Activated B cell treated with CpG ODN at 0.5 μM for 24 hours (primary cell): Measurements from ENCODE around the gene IRF1. TPM values are rescaled to one million over a fixed set of nuclear protein-coding genes. Genes with fewer than 3 reads are reported as not detected.
A peak's percentile ranks its signal among the peaks of the same experiment; 100 is the strongest.

ENCODE experiments used
- ATAC-seq: fragments of 200-7000 bp; cut with Tn5 transposase; one replicate; pipeline ENCODE4 v1.10.0; 2021; ENCODE audit warnings: low read depth, mild to moderate bottlenecking, moderate library complexity
- CTCF ChIA-PET: fragments of 350-600 bp; sonication (Branson Sonifier 250); formaldehyde crosslinking; loops from one replicate; lab custom pipeline; 2021; ENCODE audit warnings: antibody characterized with exemption; lab: Charles Lee
- POLR2A ChIA-PET: fragments of 350-600 bp; sonication (Branson Sonifier 250); formaldehyde crosslinking; loops from one replicate; lab custom pipeline; 2021; ENCODE audit warnings: antibody characterized with exemption; lab: Charles Lee
- DNase-seq: peaks from one replicate; pipeline ENCODE4 v3.0.0; 2022
- H3K27ac Mint-ChIP-seq: one replicate; pipeline ENCODE4 v1.8.0; 2020; ENCODE audit warnings: mixed read lengths
- H3K27me3 Mint-ChIP-seq: one replicate; pipeline ENCODE4 v1.8.0; 2021; ENCODE audit warnings: mixed read lengths
- H3K36me3 Mint-ChIP-seq: one replicate; pipeline ENCODE4 v1.8.0; 2021; ENCODE audit warnings: low read depth, mixed read lengths
- H3K4me1 Mint-ChIP-seq: one replicate; pipeline ENCODE4 v1.8.0; 2021; ENCODE audit warnings: mixed read lengths
- H3K4me3 Mint-ChIP-seq: one replicate; pipeline ENCODE4 v1.8.0; 2020; ENCODE audit warnings: mild to moderate bottlenecking, mixed read lengths
- H3K9me3 Mint-ChIP-seq: one replicate; pipeline ENCODE4 v1.8.0; 2020; ENCODE audit warnings: mixed read lengths
- intact Hi-C: fragments of 100-400 bp; cut with micrococcal nuclease; formaldehyde crosslinking; loops from one replicate; pipeline ENCODE4 v1.15.1; 2024
- total RNA-seq: library from RNA; stranded (reverse); gene quantifications from 2 replicates; pipeline ENCODE4 v1.2.3, GENCODE V29; 2022
- TF ChIP-seq, protein P1 (sequence below): fragments of 200-600 bp; IDR thresholded peaks from one replicate; pipeline ENCODE4 v1.8.0; 2022; ENCODE audit warnings: antibody characterized with exemption, mild to moderate bottlenecking

The IRF1 gene
- total RNA-seq, 1 donor from 2014 or later = 134 TPM

DNA sequence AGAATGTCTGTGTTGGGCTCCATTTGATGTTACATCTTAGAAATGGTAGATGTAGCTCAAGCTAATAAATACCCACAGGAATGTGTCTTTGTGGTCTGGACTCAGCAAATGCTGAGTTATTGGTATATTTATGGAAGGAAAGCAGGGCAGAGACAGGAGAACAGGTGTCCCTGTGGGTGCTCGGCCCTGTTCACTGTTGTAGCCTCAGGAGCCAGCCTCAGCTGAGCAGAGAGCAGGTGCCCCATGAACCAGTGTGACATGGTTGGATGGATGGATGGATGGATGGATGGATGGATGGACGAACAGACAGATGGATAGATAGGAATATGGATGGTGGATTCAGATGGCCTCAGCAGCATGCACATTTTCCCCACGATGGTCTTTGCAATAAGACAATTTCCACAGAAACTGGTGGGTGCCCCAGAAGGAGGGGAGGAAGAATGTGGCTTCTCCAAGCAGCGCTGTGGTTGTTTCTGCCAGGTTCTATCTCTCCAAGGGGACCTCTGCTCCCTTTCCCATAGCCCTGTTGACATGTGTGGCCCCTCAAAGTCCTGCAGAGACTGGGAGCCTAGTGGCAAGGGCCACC is 8.2 kb upstream of the IRF1 start:
- peak overlapping the region; percentile 88 for H3K27ac Mint-ChIP-seq
- H3K36me3 Mint-ChIP-seq = no peaks in the 10 kb centered on the region
- H3K4me3 Mint-ChIP-seq = no peak overlapping the region
- no peaks in the 10 kb centered on the region for H3K9me3 Mint-ChIP-seq
- DNase-seq = no peak
- no peaks in the 10 kb centered on the region for H3K27me3 Mint-ChIP-seq
- TF ChIP-seq, protein P1, sequence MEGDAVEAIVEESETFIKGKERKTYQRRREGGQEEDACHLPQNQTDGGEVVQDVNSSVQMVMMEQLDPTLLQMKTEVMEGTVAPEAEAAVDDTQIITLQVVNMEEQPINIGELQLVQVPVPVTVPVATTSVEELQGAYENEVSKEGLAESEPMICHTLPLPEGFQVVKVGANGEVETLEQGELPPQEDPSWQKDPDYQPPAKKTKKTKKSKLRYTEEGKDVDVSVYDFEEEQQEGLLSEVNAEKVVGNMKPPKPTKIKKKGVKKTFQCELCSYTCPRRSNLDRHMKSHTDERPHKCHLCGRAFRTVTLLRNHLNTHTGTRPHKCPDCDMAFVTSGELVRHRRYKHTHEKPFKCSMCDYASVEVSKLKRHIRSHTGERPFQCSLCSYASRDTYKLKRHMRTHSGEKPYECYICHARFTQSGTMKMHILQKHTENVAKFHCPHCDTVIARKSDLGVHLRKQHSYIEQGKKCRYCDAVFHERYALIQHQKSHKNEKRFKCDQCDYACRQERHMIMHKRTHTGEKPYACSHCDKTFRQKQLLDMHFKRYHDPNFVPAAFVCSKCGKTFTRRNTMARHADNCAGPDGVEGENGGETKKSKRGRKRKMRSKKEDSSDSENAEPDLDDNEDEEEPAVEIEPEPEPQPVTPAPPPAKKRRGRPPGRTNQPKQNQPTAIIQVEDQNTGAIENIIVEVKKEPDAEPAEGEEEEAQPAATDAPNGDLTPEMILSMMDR = no peak
- H3K4me1 Mint-ChIP-seq = peaks cover 49% of the 10 kb centered on the region
- ChIA-PET POLR2A (interaction anchor here (0.8 to 11.7 kb wide), 10 partner anchors 10 to 239 kb away, joined by 3 to 461 read pairs (median 70); partner anchors contain the start of genes IRF1 and KIF3A), CTCF (interaction anchor here (0.6 to 12.1 kb wide), 9 partner anchors 9 to 111 kb away, joined by 3 to 253 read pairs (median 5); partner anchors contain the start of gene IRF1)
- ATAC-seq = no peak
- intact Hi-C loops = loop anchor here (5.0 to 10.0 kb wide), 2 partner anchors 321 to 606 kb away; no protein-coding TSS in a partner anchor

DNA sequence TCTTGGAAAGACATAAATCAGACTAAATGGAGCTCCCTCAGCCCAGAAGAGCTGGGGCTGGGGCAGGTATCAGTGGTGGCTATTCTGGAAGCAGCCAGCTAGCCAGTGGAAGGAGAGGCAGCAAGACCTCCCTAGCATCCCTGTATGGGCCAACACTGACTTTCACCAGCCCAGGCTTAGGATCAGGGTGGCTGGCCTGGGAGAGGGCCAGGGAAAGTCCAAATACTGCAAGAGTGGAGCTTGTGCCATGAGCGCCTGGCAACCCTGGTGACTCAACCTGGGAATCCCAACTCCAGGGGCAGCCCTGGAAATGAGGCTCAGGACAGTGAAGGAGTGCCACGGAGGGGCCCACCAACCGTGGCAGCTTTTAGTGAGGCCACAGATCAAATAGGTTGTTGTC is 7.6 kb upstream of the IRF1 start:
- TF ChIP-seq, protein P1 = no peak

DNA sequence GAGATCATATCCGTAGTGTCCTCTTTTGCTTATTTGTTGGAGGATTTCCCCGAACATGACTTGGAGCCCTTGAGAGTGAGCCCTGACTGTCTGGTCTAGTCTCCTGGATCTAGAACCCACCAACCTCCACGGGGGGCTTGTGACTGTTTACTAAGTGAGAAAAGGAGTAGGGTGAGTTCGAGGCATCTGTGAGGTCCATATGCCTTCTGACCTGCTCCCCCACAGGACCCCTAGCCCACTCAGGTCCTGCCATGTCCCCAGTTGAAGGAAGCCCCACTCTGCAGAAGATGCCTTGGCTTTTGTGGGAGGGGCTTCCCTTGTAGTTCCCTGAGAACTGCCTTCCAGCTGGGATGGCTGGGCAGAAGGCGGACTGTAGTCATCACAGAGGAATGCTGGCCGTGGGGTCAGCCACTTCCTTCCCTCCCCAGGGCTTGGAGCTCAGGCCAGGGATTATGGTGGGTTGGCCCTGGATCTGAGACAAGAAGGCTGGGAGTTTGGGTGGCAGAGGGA is 7.0 kb upstream of the IRF1 start:
- Mint-ChIP-seq H3K9me3 (no peaks in the 10 kb centered on the region), H3K27ac (peak overlapping the region; percentile 96), H3K36me3 (no peaks in the 10 kb centered on the region), H3K4me3 (peak overlapping the region; percentile 92), H3K27me3 (no peaks in the 10 kb centered on the region), H3K4me1 (peaks cover 60% of the 10 kb centered on the region)
- DNase-seq = peak; percentile 16
- ChIA-PET POLR2A (interaction anchor here (0.7 to 11.7 kb wide), 15 partner anchors 8 to 240 kb away, joined by 3 to 461 read pairs (median 17); partner anchors contain the start of genes IRF1, KIF3A, RAD50 and SLC22A4), CTCF (interaction anchor here (1.1 to 12.1 kb wide), 5 partner anchors 9 to 110 kb away, joined by 3 to 253 read pairs (median 36); no protein-coding TSS in a partner anchor)
- intact Hi-C loops = loop anchor here (5.0 to 10.0 kb wide), 2 partner anchors 320 to 607 kb away; no protein-coding TSS in a partner anchor
- TF ChIP-seq, protein P1 = no peak
- ATAC-seq = no peak

More for the DNA sequence above, 7.6 kb upstream of the IRF1 start:
- peak; percentile 14 for DNase-seq
- ChIA-PET CTCF (interaction anchor here (1.1 to 12.1 kb wide), 5 partner anchors 9 to 110 kb away, joined by 3 to 253 read pairs (median 36); no protein-coding TSS in a partner anchor), POLR2A (interaction anchor here (0.6 to 11.7 kb wide), 13 partner anchors 9 to 240 kb away, joined by 3 to 461 read pairs (median 17); partner anchors contain the start of genes IRF1, KIF3A and RAD50)
- Mint-ChIP-seq H3K4me3 (no peak overlapping the region), H3K27ac (peak overlapping the region; percentile 25), H3K36me3 (no peaks in the 10 kb centered on the region), H3K4me1 (peaks cover 55% of the 10 kb centered on the region), H3K27me3 (no peaks in the 10 kb centered on the region), H3K9me3 (no peaks in the 10 kb centered on the region)
- intact Hi-C loops = loop anchor here (5.0 to 10.0 kb wide), 2 partner anchors 321 to 607 kb away; no protein-coding TSS in a partner anchor
- no peak for ATAC-seq

DNA sequence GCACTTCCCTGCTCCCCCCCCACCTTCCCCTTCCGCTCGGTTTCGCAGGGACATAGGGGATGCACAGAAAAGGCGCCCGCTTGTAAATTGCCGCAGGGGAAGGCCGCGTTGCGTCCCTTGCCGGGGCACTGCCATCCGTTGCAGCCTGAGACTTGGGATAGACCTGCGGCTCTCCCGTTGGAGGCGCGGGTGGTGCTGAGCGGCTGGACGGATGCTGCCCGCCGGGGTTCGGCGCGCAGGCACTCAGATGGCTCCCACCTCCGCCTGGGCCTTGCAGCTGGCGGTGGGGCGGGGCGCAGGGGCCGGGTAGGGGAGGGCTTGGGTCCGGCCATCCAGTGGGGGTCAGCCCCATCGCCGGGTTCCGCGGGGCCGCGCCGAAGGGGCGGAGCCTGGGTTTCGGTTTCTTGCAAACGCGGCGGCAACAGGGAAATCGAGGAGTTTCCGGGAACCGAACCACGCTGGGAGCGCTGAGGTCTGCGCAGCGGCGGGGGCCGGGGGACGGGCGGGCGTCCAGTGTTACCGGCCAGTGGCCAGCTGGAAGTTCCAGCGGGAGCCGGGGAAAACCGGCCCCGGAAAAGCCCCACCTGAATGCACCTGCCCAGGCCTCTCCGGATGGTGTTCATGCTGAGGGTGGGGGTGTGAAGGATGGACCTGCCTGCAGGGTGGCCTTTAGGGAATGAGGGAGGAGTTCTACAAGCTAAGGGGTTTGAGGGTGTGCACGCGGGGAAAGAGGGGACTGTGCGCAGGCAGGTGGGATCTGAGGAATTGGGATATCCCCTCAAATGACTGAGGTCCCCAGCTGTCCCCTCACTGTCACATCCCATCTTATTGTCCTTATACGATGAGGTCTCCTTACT is 6.3 kb upstream of the IRF1 start:
- peak; percentile 59 for DNase-seq
- intact Hi-C loops = loop anchor here (1.0 to 10.0 kb wide), 5 partner anchors 76 to 608 kb away; partner anchors contain the start of gene AFF4
- ChIA-PET POLR2A (interaction anchor here (0.6 to 11.7 kb wide), 38 partner anchors 8 to 1730 kb away, joined by 3 to 461 read pairs (median 9); partner anchors contain the start of genes AFF4, GDF9, HSPA4 and IRF1), CTCF (interaction anchor here (0.9 to 12.1 kb wide), 11 partner anchors 17 to 109 kb away, joined by 3 to 253 read pairs (median 5); no protein-coding TSS in a partner anchor)
- Mint-ChIP-seq H3K27ac (peak overlapping the region; percentile 96), H3K27me3 (no peaks in the 10 kb centered on the region), H3K9me3 (no peaks in the 10 kb centered on the region), H3K4me3 (peak overlapping the region; percentile 92), H3K36me3 (no peaks in the 10 kb centered on the region), H3K4me1 (peaks cover 65% of the 10 kb centered on the region)
- TF ChIP-seq, protein P1 = no peak
- peak; percentile 13 for ATAC-seq
